Left lobe of liver (tissue), 2 donors: ENCODE measurements around the gene CHMP3. TPM values are rescaled to one million over a fixed set of nuclear protein-coding genes. Genes with fewer than 3 reads are reported as not detected.

ENCODE experiments used
- ATAC-seq: fragments of 200-7000 bp; cut with Tn5 transposase; one replicate; pipeline ENCODE4 v1.9.1; 2020; ENCODE audit warnings: mild to moderate bottlenecking, moderate library complexity
- DNase-seq: peaks from one replicate; pipeline ENCODE4 v3.0.0-alpha.2; 2020; ENCODE audit warnings: low spot score
- total RNA-seq: library from RNA; stranded (reverse); gene quantifications from one replicate; pipeline ENCODE4 v1.2.1, GENCODE V29; 2021
- donor health status: DM: no; HTN: no; CAD: no; lungs with moderate emphysema.
- donor health status: DM: no; HTN: yes; CAD: no.

Gene CHMP3
- total RNA-seq, 1 donor from 2014 or later: 22.0 TPM

DNA sequence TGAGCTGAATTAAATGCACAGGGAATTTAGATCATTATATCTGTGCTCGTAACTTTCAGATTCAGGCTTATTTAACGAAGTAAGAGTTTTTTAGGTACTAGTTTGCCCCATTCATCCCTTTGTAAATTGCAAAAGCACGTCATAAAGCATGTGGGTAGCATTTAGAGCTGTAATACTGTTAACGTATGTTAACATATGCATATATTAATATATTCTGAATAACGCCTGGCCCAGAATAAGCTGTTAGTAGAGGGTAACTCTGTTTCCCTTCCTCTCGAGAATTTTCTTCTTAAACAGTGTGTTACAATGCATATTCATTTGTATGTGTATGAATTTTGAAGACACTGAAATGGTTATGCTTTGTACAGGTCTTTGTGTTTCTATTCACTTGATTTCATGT is 91.6 kb downstream of the CHMP3 start:
- ATAC-seq (no peak), DNase-seq (no peak)

DNA sequence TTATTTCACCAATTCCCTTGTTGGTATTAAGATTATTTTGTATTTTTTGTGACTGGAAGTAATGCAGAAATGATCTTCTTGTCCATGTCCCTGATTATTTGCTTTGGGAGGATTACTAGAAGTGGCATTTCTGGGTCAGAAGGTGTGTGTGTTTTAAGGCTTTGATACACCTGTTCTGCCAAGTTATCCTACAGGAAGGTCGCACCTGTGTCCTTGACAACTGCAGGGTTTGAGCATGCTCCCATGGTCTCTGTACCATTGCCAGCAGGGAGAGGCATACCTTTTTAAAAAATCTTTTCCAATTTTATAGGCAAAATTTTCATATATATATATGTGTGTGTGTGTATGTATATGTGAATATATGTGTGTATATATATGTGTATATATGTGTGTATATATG is 92.4 kb downstream of the CHMP3 start:
- DNase-seq (no peak), ATAC-seq (no peak)

DNA sequence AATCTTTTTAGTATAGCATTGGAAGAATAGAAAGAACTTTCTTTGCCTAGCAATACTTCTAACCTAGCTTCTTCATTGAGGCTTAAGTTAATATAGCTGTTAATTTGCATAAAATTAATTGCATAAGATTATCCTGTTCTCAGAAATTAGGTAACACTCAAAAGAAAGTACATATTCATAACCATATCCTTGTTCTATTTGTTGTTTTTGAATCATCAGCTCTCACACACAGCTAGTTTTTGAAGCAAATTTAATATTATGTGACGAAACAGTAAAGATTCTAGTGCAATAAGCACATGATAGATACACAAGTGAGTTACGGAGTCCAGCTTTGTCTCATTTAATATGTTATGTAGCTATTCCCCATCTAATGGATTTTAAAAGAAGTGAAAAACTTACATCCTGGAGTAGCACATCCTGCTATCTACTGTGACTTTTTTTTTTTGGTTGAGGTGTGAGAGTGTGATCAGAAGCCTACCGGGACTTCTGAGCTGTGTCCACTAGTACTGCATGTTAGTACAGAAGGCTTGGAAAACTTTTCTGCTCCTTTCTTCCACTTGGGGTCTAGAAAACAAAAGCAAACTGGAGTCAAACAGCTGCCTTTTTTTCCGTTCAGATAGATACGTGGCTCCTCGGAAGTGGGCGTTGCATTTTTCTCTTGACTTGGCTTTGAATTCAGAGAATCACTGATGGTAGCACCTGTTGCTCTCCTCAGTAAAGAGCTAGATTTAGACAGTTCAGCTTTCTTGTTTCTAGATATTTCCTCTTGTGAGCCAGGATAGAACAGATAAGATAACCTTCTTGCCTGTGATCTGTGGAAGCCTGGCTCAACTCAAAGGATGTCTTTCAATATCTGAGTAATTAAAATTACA is 94.8 kb downstream of the CHMP3 start:
- ATAC-seq (no peak), DNase-seq (no peak)

DNA sequence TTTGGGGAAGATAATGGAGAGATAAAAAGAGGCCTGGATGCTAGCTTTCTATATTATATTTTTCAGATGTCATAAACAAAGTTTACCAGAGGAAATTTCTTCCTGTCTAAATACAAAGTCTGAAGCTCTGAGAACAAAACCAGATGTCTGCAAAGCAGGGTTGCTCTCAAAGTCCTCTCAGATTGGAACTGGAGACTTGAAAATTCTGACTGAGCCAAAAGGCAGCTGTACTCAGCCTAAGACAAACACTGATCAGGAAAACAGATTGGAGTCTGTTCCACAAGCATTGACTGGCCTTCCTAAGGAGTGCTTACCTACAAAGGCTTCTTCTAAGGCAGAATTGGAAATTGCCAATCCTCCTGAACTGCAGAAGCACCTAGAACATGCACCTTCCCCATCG is 96.9 kb downstream of the CHMP3 start:
- no peak for DNase-seq
- ATAC-seq: no peak

DNA sequence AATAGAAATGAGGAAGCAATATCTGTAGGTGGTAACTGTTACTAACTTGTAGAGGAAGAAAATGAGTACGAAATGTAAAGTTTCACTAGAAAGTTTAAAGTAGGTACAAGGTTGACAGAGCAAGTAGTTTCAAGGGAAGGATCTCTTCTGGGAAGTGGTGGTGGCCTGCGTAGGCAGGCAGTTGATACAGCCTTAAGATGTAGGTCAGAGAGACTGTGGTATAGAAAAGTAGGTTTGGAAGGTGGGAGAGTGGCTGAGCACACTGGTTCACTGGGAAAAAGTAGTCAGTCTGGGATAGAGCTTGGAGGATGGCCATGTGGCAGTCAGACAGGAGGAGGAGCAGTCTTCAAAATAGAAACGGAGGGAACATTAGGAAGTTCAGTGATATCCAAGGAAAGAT is 98.6 kb downstream of the CHMP3 start:
- ATAC-seq: no peak
- no peak for DNase-seq

DNA sequence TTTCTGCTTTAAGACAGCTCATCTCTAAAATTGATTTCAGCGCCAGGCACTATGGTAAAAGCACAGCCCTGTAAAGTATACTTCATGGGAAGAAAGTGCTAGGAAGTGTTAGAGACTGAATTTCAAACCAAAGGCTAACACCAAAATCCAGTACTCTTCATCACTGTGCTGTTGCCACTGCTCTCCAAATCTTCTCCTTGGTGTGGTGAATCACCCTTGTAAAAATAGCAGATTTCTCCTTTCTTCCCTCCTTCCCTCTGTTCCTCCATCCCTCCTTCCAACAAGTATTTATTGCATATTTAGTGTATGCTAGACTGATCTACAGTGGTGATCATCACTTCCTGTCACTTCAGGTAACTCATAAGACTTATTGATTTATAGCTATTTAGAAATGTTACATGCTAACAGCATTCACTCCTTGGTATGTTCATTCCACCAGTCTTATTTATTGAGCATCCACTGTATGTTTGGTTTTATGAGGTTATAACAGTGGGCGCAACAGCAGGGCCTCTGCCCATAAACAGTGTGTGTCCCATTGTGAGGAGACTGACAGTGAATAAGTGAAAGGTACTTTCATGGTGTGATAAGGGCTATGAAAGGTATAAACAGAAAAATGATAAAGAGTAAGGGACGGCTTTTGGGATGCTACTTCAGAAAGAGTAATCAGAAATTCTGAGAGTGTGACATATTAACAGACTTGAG is 102.0 kb downstream of the CHMP3 start:
- ATAC-seq: no peak
- no peak for DNase-seq

DNA sequence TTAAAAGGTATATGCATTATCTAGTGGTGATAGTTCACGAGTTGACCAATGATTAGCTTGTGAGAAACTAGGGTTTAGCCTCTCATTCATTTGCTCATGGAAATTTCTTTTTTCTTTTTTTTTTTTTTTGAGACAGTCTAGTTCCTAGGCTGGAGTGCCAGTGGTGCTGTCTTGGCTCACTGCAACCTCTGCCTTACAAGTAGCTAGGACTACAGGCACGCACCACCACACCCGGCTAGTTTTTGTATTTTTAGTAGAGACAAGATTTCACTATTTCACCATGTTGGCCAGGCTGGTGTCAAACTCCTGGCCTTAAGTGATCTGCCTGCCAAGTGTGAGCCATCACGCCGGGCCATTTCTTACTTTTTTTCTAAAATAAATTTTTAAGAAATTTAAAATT is 108.1 kb downstream of the CHMP3 start:
- DNase-seq (no peak), ATAC-seq (no peak)

DNA sequence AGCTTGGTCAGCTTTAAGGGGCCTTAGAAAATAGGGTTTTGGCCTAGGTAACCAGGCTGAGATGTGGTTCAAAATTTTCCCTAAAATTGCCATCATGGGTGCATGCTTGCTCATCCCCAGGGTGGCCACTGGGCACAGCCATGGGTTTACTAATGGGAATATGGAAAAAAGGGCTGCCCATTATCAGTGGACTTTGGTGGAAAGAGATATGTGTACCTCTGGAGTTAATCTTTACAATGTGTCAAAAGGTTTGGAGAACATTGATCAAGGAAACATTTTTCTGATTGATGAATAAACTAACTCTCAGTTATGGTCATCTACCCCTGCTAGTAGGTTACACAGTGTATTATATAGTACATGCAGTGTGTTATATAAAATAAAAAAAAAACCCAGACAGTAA is 109.0 kb downstream of the CHMP3 start:
- ATAC-seq (no peak), DNase-seq (no peak)

DNA sequence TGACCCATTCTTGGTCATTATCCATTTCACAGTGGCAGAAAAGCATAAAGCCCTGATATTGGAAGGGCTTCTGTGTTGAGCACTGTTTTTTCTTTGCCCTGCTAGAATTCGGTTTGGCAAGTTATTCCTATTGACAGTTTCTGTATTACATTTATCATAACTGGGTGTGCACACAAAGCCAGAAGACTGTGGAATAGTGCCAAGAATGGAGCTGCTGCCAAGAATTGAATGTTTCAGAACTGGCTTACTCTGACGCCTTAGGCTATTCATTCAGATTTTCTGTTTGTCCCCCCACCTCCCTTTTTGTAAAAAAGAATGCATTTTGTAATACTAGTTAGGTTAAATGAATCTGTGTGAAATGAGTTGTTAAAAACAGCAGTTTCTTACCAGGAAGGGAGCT is 109.4 kb downstream of the CHMP3 start:
- ATAC-seq (peak; percentile 57), DNase-seq (no peak)

Other genes with a start within 250 kb of the CHMP3 start
- 0.50 TPM for gene REEP1, start 225.8 kb downstream of the CHMP3 start, total RNA-seq
- gene KDM3A, start 122.1 kb downstream of the CHMP3 start, total RNA-seq: 12.9 TPM
- 43.6 TPM for gene RNF103, start 60.4 kb upstream of the CHMP3 start, total RNA-seq
- gene RMND5A, start 156.8 kb upstream of the CHMP3 start, total RNA-seq: 42.5 TPM
- 0.81 TPM for gene CD8A, start 227.5 kb upstream of the CHMP3 start, total RNA-seq